Prostate gland (tissue), 2 donors: ENCODE measurements around the gene HK1. TPM values are rescaled to one million over a fixed set of nuclear protein-coding genes. Genes with fewer than 3 reads are reported as not detected.
"Not testable (repeated sequence)": the region's sequence is repeated elsewhere in the genome, so short reads cannot be mapped to it uniquely, and the experiment has no call there.

Experiments used
- DNase-seq: peaks from one replicate; pipeline ENCODE4 v3.0.0-alpha.2; 2019; ENCODE audit warnings: low spot score
- H3K27ac ChIP-seq, 2 donors: fragments of 200-600 bp; sonication (generic); 2 replicates each; pipeline ENCODE4 v1.5.1; 2017 to 2019
- H3K27me3 ChIP-seq: fragments of 200-600 bp; sonication (generic); replicated peaks from 2 replicates; pipeline ENCODE4 v1.5.1; 2019; ENCODE audit not compliant: insufficient read depth
- H3K36me3 ChIP-seq, 2 donors: fragments of 200-600 bp; sonication (generic); 1 replicate in 1 of 2; 2 replicates in 1 of 2; pipeline versions ENCODE4 v1.5.1 to v1.8.1; 2017 to 2019
- H3K4me1 ChIP-seq: fragments of 200-600 bp; sonication (generic); replicated peaks from 2 replicates; pipeline ENCODE4 v1.5.1; 2019
- H3K4me3 ChIP-seq, 2 donors: fragments of 200-600 bp; sonication (generic); 2 replicates each; pipeline ENCODE4 v1.5.1; 2017 to 2019
- H3K9me3 ChIP-seq: fragments of 200-600 bp; sonication (generic); 2 replicates; pipeline ENCODE4 v1.5.1; 2017
- POLR2A ChIP-seq: fragments of 450-650 bp; IDR thresholded peaks from one replicate; pipeline ENCODE4 v1.6.1; 2016; ENCODE audit warnings: antibody characterized with exemption, mild to moderate bottlenecking
- POLR2AphosphoS5 ChIP-seq: sonication (generic); formaldehyde crosslinking; IDR thresholded peaks from one replicate; pipeline ENCODE4 v1.6.1; 2017; ENCODE audit warnings: antibody characterized with exemption
- WGBS: methylation state at CpG from one replicate; pipeline ENCODE4 v1.1.5; 2018; 5-methylcytosine and 5-hydroxymethylcytosine counted together
- intact Hi-C: fragments of 100-400 bp; cut with DNase I; formaldehyde crosslinking; loops from one replicate; pipeline ENCODE4 v1.14.2; 2022
- total RNA-seq, 2 donors: library from RNA; depleted of rRNA; stranded (reverse); fragments of >200 nt; gene quantifications; one replicate each; pipeline ENCODE4 v1.1.0, GENCODE V29; 2016
- TF ChIP-seq, protein P1 (sequence below), 4 experiments: fragments of 200-600 bp in 2 of 4; fragments of 450-650 bp in 2 of 4; sonication (generic) in 2 of 4; IDR thresholded peaks; 1 replicate in 3 of 4; 2 replicates in 1 of 4; pipeline ENCODE4 v1.5.1; 2016 to 2019; ENCODE audit warnings: antibody characterized with exemption in 4 of 4, mild to moderate bottlenecking in 2 of 4, moderate library complexity in 2 of 4

HK1 gene
- total RNA-seq, 2 donors from 2014 or later: 67.8 to 134 TPM

GRCh38 chr10:69303632-69304051 lies 25.3 kb downstream of the HK1 start:
- Histone ChIP-seq H3K27ac (no peak overlapping the region), H3K4me3 (no peak overlapping the region), H3K4me1 (no peaks in the 10 kb centered on the region), H3K27me3 (no peaks in the 10 kb centered on the region), H3K36me3 (no peaks in the 10 kb centered on the region), H3K9me3 (no peaks in the 10 kb centered on the region)
- no peak for DNase-seq
- TF ChIP-seq, protein P1, sequence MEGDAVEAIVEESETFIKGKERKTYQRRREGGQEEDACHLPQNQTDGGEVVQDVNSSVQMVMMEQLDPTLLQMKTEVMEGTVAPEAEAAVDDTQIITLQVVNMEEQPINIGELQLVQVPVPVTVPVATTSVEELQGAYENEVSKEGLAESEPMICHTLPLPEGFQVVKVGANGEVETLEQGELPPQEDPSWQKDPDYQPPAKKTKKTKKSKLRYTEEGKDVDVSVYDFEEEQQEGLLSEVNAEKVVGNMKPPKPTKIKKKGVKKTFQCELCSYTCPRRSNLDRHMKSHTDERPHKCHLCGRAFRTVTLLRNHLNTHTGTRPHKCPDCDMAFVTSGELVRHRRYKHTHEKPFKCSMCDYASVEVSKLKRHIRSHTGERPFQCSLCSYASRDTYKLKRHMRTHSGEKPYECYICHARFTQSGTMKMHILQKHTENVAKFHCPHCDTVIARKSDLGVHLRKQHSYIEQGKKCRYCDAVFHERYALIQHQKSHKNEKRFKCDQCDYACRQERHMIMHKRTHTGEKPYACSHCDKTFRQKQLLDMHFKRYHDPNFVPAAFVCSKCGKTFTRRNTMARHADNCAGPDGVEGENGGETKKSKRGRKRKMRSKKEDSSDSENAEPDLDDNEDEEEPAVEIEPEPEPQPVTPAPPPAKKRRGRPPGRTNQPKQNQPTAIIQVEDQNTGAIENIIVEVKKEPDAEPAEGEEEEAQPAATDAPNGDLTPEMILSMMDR (IDR thresholded peaks at IDR 0.05): no peak
- TF ChIP-seq POLR2A (no peak), POLR2AphosphoS5 (no peak)
- intact Hi-C loops: no loop called here
- WGBS: 92% methylated on average over 3 of the region's 3 CpGs

GRCh38 chr10:69306421-69306820 lies 28.1 kb downstream of the HK1 start:
- H3K36me3 ChIP-seq: no peaks in the 10 kb centered on the region
- intact Hi-C loops: no loop called here
- WGBS: 85% methylated on average over 2 of the region's 2 CpGs
- no peaks in the 10 kb centered on the region for H3K9me3 ChIP-seq
- H3K4me3 ChIP-seq: no peak overlapping the region
- no peak for DNase-seq
- no peak overlapping the region for H3K27ac ChIP-seq
- TF ChIP-seq, protein P1 (IDR thresholded peaks at IDR 0.05): no peak
- TF ChIP-seq POLR2A (no peak), POLR2AphosphoS5 (no peak)
- no peaks in the 10 kb centered on the region for H3K27me3 ChIP-seq
- no peaks in the 10 kb centered on the region for H3K4me1 ChIP-seq

DNA sequence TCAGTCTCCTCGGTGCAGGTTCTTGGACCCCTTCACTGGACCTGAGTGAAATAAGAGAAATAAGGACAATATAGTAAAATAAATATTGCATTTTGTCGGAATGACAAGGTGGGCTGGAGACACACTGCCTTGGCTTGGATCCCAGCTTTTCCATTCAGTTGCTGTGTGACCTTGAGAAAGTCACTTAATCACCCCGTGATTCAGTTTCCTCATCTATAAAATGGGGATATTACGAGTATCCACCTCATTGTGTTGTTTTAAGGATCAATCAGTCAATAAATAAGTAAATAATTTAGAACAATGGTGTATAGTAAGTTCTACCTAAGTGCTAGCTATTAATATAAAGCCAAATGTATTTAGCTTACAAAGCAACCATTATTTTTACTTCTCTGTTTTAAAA lies 29.1 kb downstream of the HK1 start:
- intact Hi-C loops: no loop called here
- DNase-seq: no peak
- WGBS: 68% methylated on average over 4 of the region's 4 CpGs
- H3K36me3 ChIP-seq: no peaks in the 10 kb centered on the region
- TF ChIP-seq, protein P1 (IDR thresholded peaks at IDR 0.05): no peak
- no peak for TF ChIP-seq POLR2A
- TF ChIP-seq POLR2AphosphoS5: no peak
- H3K27me3 ChIP-seq: no peaks in the 10 kb centered on the region
- no peak overlapping the region for H3K27ac ChIP-seq
- no peaks in the 10 kb centered on the region for H3K9me3 ChIP-seq
- no peak overlapping the region for H3K4me3 ChIP-seq
- H3K4me1 ChIP-seq: no peaks in the 10 kb centered on the region

- intact Hi-C loops: not testable (repeated sequence)
These were observed 30.0 kb downstream of the HK1 start for GRCh38 chr10:69308304-69308703.

DNA sequence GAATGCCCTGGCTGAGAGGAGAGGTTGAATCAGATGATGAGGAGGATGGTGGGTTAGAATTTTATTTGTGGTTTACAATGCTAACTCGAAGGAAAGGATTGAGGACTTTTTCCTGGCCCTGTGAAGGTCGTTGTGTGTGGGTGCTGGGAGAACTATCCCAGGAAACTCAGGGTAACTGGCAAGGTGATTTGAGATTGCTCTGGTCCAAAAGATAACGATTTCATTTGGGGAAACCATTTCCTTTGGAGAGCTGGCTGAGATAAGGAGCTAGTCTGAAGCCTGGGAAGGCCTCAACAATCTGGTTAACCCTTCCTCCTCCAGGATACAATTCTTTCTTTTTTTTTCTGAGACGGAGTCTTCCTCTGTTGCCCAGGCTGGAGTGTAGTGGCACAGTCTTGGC lies 33.0 kb downstream of the HK1 start:
- no peaks in the 10 kb centered on the region for H3K27me3 ChIP-seq
- no peaks in the 10 kb centered on the region for H3K9me3 ChIP-seq
- DNase-seq: no peak
- no peak for TF ChIP-seq POLR2AphosphoS5
- 61% methylated on average over 4 of the region's 4 CpGs for WGBS
- no peaks in the 10 kb centered on the region for H3K36me3 ChIP-seq
- H3K27ac ChIP-seq: no peak overlapping the region
- H3K4me3 ChIP-seq: no peak overlapping the region
- intact Hi-C loops: no loop called here
- H3K4me1 ChIP-seq: no peaks in the 10 kb centered on the region

More at GRCh38 chr10:69308304-69308703, 30.0 kb downstream of the HK1 start:
- DNase-seq, H3K4me1 ChIP-seq, H3K27me3 ChIP-seq, H3K36me3 ChIP-seq, H3K27ac ChIP-seq, H3K9me3 ChIP-seq, H3K4me3 ChIP-seq: not testable (repeated sequence)
- WGBS: 93% methylated on average over 10 of the region's 10 CpGs

DNA sequence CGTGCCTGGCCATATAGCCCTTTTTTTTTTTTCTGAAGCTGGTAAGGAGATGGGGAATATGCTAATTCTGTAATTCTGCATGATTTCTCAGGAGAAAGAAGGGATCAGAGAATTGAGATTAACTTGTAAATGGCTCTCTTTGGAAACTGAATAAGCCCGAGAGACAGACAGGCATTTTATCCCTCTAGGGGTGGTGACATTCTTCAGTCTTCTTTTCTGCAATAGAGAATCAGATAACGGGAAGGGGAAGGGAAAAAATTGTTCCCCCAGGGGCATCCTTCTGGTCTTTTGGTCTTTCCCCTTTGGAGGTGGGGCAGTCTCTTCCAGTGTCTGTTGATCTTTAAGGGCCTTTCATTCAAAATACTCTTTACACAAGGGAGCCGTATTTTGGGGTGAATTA lies 34.2 kb downstream of the HK1 start:
- no peaks in the 10 kb centered on the region for H3K36me3 ChIP-seq
- H3K9me3 ChIP-seq: no peaks in the 10 kb centered on the region
- no peak for TF ChIP-seq POLR2AphosphoS5
- TF ChIP-seq, protein P1 (IDR thresholded peaks at IDR 0.05): no peak
- no peak for TF ChIP-seq POLR2A
- H3K27me3 ChIP-seq: no peaks in the 10 kb centered on the region
- no peak for DNase-seq
- peaks cover 5% of the 10 kb centered on the region for H3K4me1 ChIP-seq
- intact Hi-C loops: no loop called here
- 76% methylated on average over 4 of the region's 4 CpGs for WGBS
- no peak overlapping the region for H3K27ac ChIP-seq
- no peak overlapping the region for H3K4me3 ChIP-seq
